Liver (tissue), 9 donors: Measurements from ENCODE around the gene TM4SF1. TPM values are rescaled to one million over a fixed set of nuclear protein-coding genes. Genes with fewer than 3 reads are reported as not detected.

ENCODE experiments used
- DNase-seq: peaks from one replicate; pipeline ENCODE4 v3.0.0-alpha.2; 2017; ENCODE audit warnings: low spot score
- H3K27ac ChIP-seq, 2 donors: one replicate each; pipeline ENCODE4 v1.7.0; 2013; ENCODE audit warnings: inconsistent platforms in 2 of 2, low read length in 2 of 2, control low read depth in 1 of 2, low read depth in 1 of 2, mild to moderate bottlenecking in 1 of 2
- H3K27me3 ChIP-seq, 4 donors: one replicate each; pipeline versions ENCODE4 v1.6.1 to v1.7.0; 2013; ENCODE audit warnings: low read length in 3 of 4, inconsistent platforms in 1 of 4, mild to moderate bottlenecking in 1 of 4, moderate library complexity in 1 of 4; ENCODE audit not compliant: control insufficient read depth in 4 of 4, insufficient read depth in 4 of 4
- H3K36me3 ChIP-seq, 4 donors: one replicate each; pipeline versions ENCODE4 v1.6.1 to v1.7.0; 2013; ENCODE audit warnings: low read length in 3 of 4, mild to moderate bottlenecking in 3 of 4, low read depth in 1 of 4, moderate library complexity in 1 of 4; ENCODE audit not compliant: control insufficient read depth in 4 of 4, insufficient read depth in 3 of 4
- H3K4me1 ChIP-seq, 4 donors: one replicate each; pipeline versions ENCODE4 v1.6.1 to v1.7.0; 2013; ENCODE audit warnings: low read length in 3 of 4, mild to moderate bottlenecking in 3 of 4, moderate library complexity in 1 of 4; ENCODE audit not compliant: control insufficient read depth in 4 of 4, insufficient read depth in 4 of 4
- H3K4me3 ChIP-seq, 3 donors: one replicate each; pipeline versions ENCODE4 v1.6.1 to v1.7.0; 2013; ENCODE audit warnings: low read length in 3 of 3, control low read depth in 1 of 3, low read depth in 1 of 3, mild to moderate bottlenecking in 1 of 3
- H3K9ac ChIP-seq, 2 donors: one replicate each; pipeline ENCODE4 v1.7.0; 2013; ENCODE audit warnings: low read length in 2 of 2, mild to moderate bottlenecking in 2 of 2, moderate library complexity in 2 of 2, control low read depth in 1 of 2, low read depth in 1 of 2
- H3K9me3 ChIP-seq, 4 donors: one replicate each; pipeline versions ENCODE4 v1.6.1 to v1.7.0; 2013; ENCODE audit warnings: low read length in 3 of 4; ENCODE audit not compliant: control insufficient read depth in 4 of 4
- ATF3 ChIP-seq: IDR thresholded peaks from 2 replicates; pipeline ENCODE4 v1.6.1; 2016; ENCODE audit warnings: antibody characterized with exemption
- CTCF ChIP-seq: fragments of 150-350 bp; IDR thresholded peaks from 2 replicates; pipeline ENCODE4 v1.5.1; 2017; ENCODE audit warnings: improper control_type of control experiment, low read depth, low read length; ENCODE audit not compliant: missing input control
- EGR1 ChIP-seq, 2 donors: IDR thresholded peaks; 2 replicates each; pipeline ENCODE4 v1.6.1; 2016 to 2018; ENCODE audit warnings: antibody characterized with exemption in 2 of 2, low read depth in 2 of 2
- FOXA1 ChIP-seq: IDR thresholded peaks from 2 replicates; pipeline ENCODE4 v1.6.1; 2016; ENCODE audit warnings: antibody characterized with exemption
- FOXA2 ChIP-seq: IDR thresholded peaks from 2 replicates; pipeline ENCODE4 v1.6.1; 2016; ENCODE audit warnings: antibody characterized with exemption
- GABPA ChIP-seq, 2 donors: IDR thresholded peaks in 1 of 2; conservative IDR thresholded peaks in 1 of 2; 2 replicates each; pipeline ENCODE4 v1.6.1; 2016; ENCODE audit warnings: antibody characterized with exemption in 2 of 2, mild to moderate bottlenecking in 1 of 2, moderate library complexity in 1 of 2
- HNF4G ChIP-seq: IDR thresholded peaks from 2 replicates; pipeline ENCODE4 v1.6.1; 2016; ENCODE audit warnings: antibody characterized with exemption
- JUND ChIP-seq, 2 donors: IDR thresholded peaks; 2 replicates each; pipeline ENCODE4 v1.6.1; 2016; ENCODE audit warnings: antibody characterized with exemption in 2 of 2
- MAX ChIP-seq: IDR thresholded peaks from 2 replicates; pipeline ENCODE4 v1.6.1; 2016; ENCODE audit warnings: antibody characterized with exemption
- NR2F2 ChIP-seq: IDR thresholded peaks from 2 replicates; pipeline ENCODE4 v1.6.1; 2016; ENCODE audit warnings: antibody characterized with exemption
- RAD21 ChIP-seq, 2 donors: IDR thresholded peaks; 2 replicates each; pipeline ENCODE4 v1.6.1; 2016; ENCODE audit warnings: antibody characterized with exemption in 2 of 2, mild to moderate bottlenecking in 2 of 2
- REST ChIP-seq: IDR thresholded peaks from 2 replicates; pipeline ENCODE4 v1.6.1; 2016; ENCODE audit warnings: antibody characterized with exemption, mild to moderate bottlenecking
- RXRA ChIP-seq, 2 donors: IDR thresholded peaks; 2 replicates each; pipeline ENCODE4 v1.6.1; 2017 to 2018; ENCODE audit warnings: antibody characterized with exemption in 2 of 2, mild to moderate bottlenecking in 1 of 2
- SP1 ChIP-seq: IDR thresholded peaks from 2 replicates; pipeline ENCODE4 v1.6.1; 2018; ENCODE audit warnings: antibody characterized with exemption, mild to moderate bottlenecking
- TAF1 ChIP-seq: conservative IDR thresholded peaks from 2 replicates; pipeline ENCODE4 v1.6.1; 2016; ENCODE audit warnings: antibody characterized with exemption, mild to moderate bottlenecking
- ZBTB33 ChIP-seq: IDR thresholded peaks from 2 replicates; pipeline ENCODE4 v1.6.1; 2016; ENCODE audit warnings: antibody characterized with exemption
- WGBS: extraction: QIAGEN DNeasy Blood & Tissue Kit; methylation state at CpG from one replicate; pipeline ENCODE4 v1.1.7; 2013; 5-methylcytosine and 5-hydroxymethylcytosine counted together
- polyA plus RNA-seq, 2 donors: library from polyadenylated mRNA; stranded (reverse) in 1 of 2; unstranded in 1 of 2; fragments of 200-250 nt in 1 of 2; fragments of >200 nt in 1 of 2; fragmentation: Nextera tagmentation in 1 of 2; extraction: Ambion mirVana in 1 of 2; gene quantifications; one replicate each; pipeline versions ENCODE4 v1.2.1 to v1.2.3, GENCODE V29; 2013 to 2015
- total RNA-seq, 2 donors: library from RNA; depleted of rRNA; stranded (reverse); fragments of >200 nt; gene quantifications; one replicate each; pipeline ENCODE4 v1.2.3, GENCODE V29; 2014
- donor health status: healthy.
- donor health status: healthy.
- donor health status: healthy.
- donor health status: healthy.
- donor health status: healthy.

TM4SF1 gene
- total and polyA plus RNA-seq, 4 donors, result 20.0 to 31.5 (median 25.1) TPM

- Histone ChIP-seq H3K27me3 (no peaks in the 10 kb centered on the region), H3K9me3 (no peaks in the 10 kb centered on the region), H3K4me3 (no peak overlapping the region), H3K27ac (no peak overlapping the region), H3K9ac (no peak overlapping the region), H3K4me1 (peaks cover 0 to 6% (median 2%) of the 10 kb centered on the region in 4 donors), H3K36me3 (no peaks in the 10 kb centered on the region)
- WGBS, result 80% methylated on average over 3 of the region's 3 CpGs
- no peak for DNase-seq
- TF ChIP-seq JUND (IDR thresholded peaks at IDR 0.05), result no peak
- TF ChIP-seq TAF1, result no peak
- no peak for TF ChIP-seq NR2F2
- TF ChIP-seq RAD21 (IDR thresholded peaks at IDR 0.05), result no peak
- TF ChIP-seq CTCF, result no peak
- no peak for TF ChIP-seq MAX
- no peak for TF ChIP-seq FOXA2
- TF ChIP-seq REST, result no peak
- TF ChIP-seq ATF3, result no peak
- no peak for TF ChIP-seq GABPA (IDR thresholded peaks at IDR 0.05 in 1 of 2, conservative IDR thresholded peaks at IDR 0.05 in 1 of 2)
- TF ChIP-seq RXRA (IDR thresholded peaks at IDR 0.05), result no peak
- TF ChIP-seq HNF4G, result no peak
Measured at GRCh38 chr3:149366941-149367840, 10.3 kb downstream of the TM4SF1 start.

- WGBS, result 93% methylated on average over 2 of the region's 2 CpGs
Measured at GRCh38 chr3:149366031-149366430, 11.4 kb downstream of the TM4SF1 start.

More at GRCh38 chr3:149366031-149366430, 11.4 kb downstream of the TM4SF1 start:
- TF ChIP-seq ZBTB33 (no peak), SP1 (no peak), GABPA (IDR thresholded peaks at IDR 0.05 in 1 of 2, conservative IDR thresholded peaks at IDR 0.05 in 1 of 2) (no peak), JUND (IDR thresholded peaks at IDR 0.05) (no peak), MAX (no peak), RXRA (IDR thresholded peaks at IDR 0.05) (no peak), EGR1 (IDR thresholded peaks at IDR 0.05; ENCODE audit: low read depth in 2 of 2) (no peak), CTCF (no peak), FOXA1 (no peak)
- DNase-seq, result no peak
- no peak overlapping the region for H3K9ac ChIP-seq
- H3K36me3 ChIP-seq, result no peaks in the 10 kb centered on the region
- no peak overlapping the region for H3K4me3 ChIP-seq
- H3K27me3 ChIP-seq, result no peaks in the 10 kb centered on the region
- no peaks in the 10 kb centered on the region for H3K9me3 ChIP-seq
- H3K27ac ChIP-seq, result no peak overlapping the region
- H3K4me1 ChIP-seq, result peaks cover 0 to 6% (median 0%) of the 10 kb centered on the region in 4 donors
